ENCODE data around the gene ZNHIT2.

- TF ChIP-seq CTCF (IDR thresholded peaks at IDR 0.05) (no peak), SIN3A (IDR thresholded peaks at IDR 0.05; ENCODE audit: borderline replicate concordance, insufficient read depth, low read depth, low read length) (no peak)
Measured at GRCh38 chr11:65132988-65133700, 15.6 kb upstream of the ZNHIT2 start.

All from Panc1 (cell line).